Thyroid gland (tissue), 4 donors: ENCODE results near the gene OSTF1.

Experiments used
- POLR2A ChIP-seq, 2 donors: fragments of 450-650 bp; IDR thresholded peaks; one replicate each; pipeline ENCODE4 v1.6.1; 2017; ENCODE audit warnings: antibody characterized with exemption in 2 of 2, mild to moderate bottlenecking in 2 of 2, moderate library complexity in 1 of 2
- TF ChIP-seq, protein P1 (sequence below), 6 experiments: fragments of 200-600 bp in 3 of 6; fragments of 450-650 bp in 3 of 6; sonication (generic) in 3 of 6; IDR thresholded peaks; one replicate each; pipeline ENCODE4 v1.5.1; 2016 to 2019; ENCODE audit warnings: antibody characterized with exemption in 6 of 6, mild to moderate bottlenecking in 2 of 6, inconsistent platforms in 1 of 6, moderate library complexity in 1 of 6

DNA sequence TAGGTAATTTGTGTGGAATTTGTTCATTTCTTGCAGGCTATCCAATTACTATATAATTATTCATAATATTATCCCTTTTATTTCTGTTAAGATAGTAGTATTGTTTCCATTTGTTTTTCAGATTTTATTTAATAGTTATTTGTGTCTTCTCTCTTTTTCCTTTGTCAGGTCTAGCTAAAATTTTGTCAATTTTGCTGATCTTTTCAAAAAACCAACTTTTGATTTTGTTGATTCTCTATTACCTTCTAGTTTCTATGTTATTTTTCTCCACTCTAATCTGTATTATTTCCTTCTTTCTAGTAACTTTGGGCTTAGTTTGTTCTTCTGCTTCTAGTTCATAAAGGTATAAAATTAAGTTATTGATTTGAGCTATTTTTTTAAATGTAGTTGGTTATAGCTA, 76.3 kb downstream of the OSTF1 start:
- TF ChIP-seq, protein P1, sequence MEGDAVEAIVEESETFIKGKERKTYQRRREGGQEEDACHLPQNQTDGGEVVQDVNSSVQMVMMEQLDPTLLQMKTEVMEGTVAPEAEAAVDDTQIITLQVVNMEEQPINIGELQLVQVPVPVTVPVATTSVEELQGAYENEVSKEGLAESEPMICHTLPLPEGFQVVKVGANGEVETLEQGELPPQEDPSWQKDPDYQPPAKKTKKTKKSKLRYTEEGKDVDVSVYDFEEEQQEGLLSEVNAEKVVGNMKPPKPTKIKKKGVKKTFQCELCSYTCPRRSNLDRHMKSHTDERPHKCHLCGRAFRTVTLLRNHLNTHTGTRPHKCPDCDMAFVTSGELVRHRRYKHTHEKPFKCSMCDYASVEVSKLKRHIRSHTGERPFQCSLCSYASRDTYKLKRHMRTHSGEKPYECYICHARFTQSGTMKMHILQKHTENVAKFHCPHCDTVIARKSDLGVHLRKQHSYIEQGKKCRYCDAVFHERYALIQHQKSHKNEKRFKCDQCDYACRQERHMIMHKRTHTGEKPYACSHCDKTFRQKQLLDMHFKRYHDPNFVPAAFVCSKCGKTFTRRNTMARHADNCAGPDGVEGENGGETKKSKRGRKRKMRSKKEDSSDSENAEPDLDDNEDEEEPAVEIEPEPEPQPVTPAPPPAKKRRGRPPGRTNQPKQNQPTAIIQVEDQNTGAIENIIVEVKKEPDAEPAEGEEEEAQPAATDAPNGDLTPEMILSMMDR (IDR thresholded peaks at IDR 0.05) = no peak
- TF ChIP-seq POLR2A (IDR thresholded peaks at IDR 0.05) = no peak
